ENCODE data around the gene DSG2.

- TF ChIP-seq POLR2A (IDR thresholded peaks at IDR 0.05): no peak
- no peak for TF ChIP-seq CTCF (IDR thresholded peaks at IDR 0.05)
Observed at GRCh38 chr18:31492671-31493070, 5.3 kb upstream of the DSG2 start.
